HepG2 (cell line): Measurements from ENCODE around the gene PANK4. TPM values are rescaled to one million over a fixed set of nuclear protein-coding genes. Genes with fewer than 3 reads are reported as not detected.
A peak's percentile ranks its signal among the peaks of the same experiment; 100 is the strongest.

Experiments
- BRCA1 ChIP-seq: sonication (generic); formaldehyde crosslinking; IDR thresholded peaks from 2 replicates; pipeline ENCODE4 v1.4.0; 2020; ENCODE audit warnings: missing genetic modification reagents
- CERS6 ChIP-seq: sonication (generic); formaldehyde crosslinking; IDR thresholded peaks from 2 replicates; pipeline ENCODE4 v1.5.0; 2020; ENCODE audit warnings: missing genetic modification reagents
- CHD2 ChIP-seq: IDR thresholded peaks from 2 replicates; pipeline ENCODE4 v1.6.1; 2011; ENCODE audit warnings: low read depth, low read length, improper control_type of control experiment
- DR1 ChIP-seq: sonication (generic); formaldehyde crosslinking; IDR thresholded peaks from 2 replicates; pipeline ENCODE4 v1.8.0; 2021; ENCODE audit warnings: mild to moderate bottlenecking, missing genetic modification reagents, inconsistent platforms
- GABPB1 ChIP-seq: IDR thresholded peaks from 2 replicates; pipeline ENCODE4 v1.6.1; 2016; ENCODE audit warnings: mild to moderate bottlenecking, missing genetic modification reagents, moderate library complexity, missing compliant biosample characterization
- KLF15 ChIP-seq: sonication (generic); formaldehyde crosslinking; IDR thresholded peaks from 2 replicates; pipeline ENCODE4 v1.8.1; 2023; ENCODE audit warnings: borderline replicate concordance, mild to moderate bottlenecking, inconsistent platforms, missing genetic modification reagents, mixed read lengths
- MXI1 ChIP-seq: IDR thresholded peaks from 3 replicates; pipeline ENCODE4 v1.6.1; 2012; ENCODE audit warnings: low read depth, low read length, inconsistent platforms, borderline replicate concordance
- PCBP2 ChIP-seq: fragments of 200-400 bp; formaldehyde crosslinking; optimal IDR thresholded peaks from 2 replicates; pipeline ENCODE3; 2018; ENCODE audit warnings: low read length, low read depth; ENCODE audit not compliant: poor library complexity, severe bottlenecking
- RFX3 ChIP-seq: IDR thresholded peaks from 2 replicates; pipeline ENCODE4 v1.6.1; 2016; ENCODE audit warnings: missing biosample characterization, missing genetic modification reagents
- U2AF1 ChIP-seq: fragments of 200-400 bp; formaldehyde crosslinking; optimal IDR thresholded peaks from 2 replicates; pipeline ENCODE3; 2017; ENCODE audit warnings: mild to moderate bottlenecking, low read depth, low read length
- UBTF ChIP-seq: sonication (generic); formaldehyde crosslinking; IDR thresholded peaks from 2 replicates; pipeline ENCODE4 v1.4.0; 2020; ENCODE audit warnings: mild to moderate bottlenecking, missing genetic modification reagents
- YEATS4 ChIP-seq: sonication (generic); formaldehyde crosslinking; IDR thresholded peaks from 2 replicates; pipeline ENCODE4 v1.4.0; 2020; ENCODE audit warnings: missing genetic modification reagents, borderline replicate concordance
- ZBTB49 ChIP-seq: sonication (generic); formaldehyde crosslinking; IDR thresholded peaks from 2 replicates; pipeline ENCODE4 v1.4.0; 2020; ENCODE audit warnings: missing genetic modification reagents, borderline replicate concordance
- ZNF382 ChIP-seq: sonication (generic); formaldehyde crosslinking; IDR thresholded peaks from 2 replicates; pipeline ENCODE4 v1.5.0; 2020; ENCODE audit warnings: missing genetic modification reagents, mild to moderate bottlenecking, borderline replicate concordance
- ZSCAN9 ChIP-seq: IDR thresholded peaks from 2 replicates; pipeline ENCODE4 v1.6.1; 2016; ENCODE audit warnings: borderline replicate concordance
- polyA plus RNA-seq, 8 experiments: library from polyadenylated mRNA; depleted of rRNA in 3 of 8; stranded (reverse) in 7 of 8; unstranded in 1 of 8; fragments of >200 nt; fragmentation: Illumina TruSeq in 4 of 8; extraction: Trizol in 4 of 8; gene quantifications; 2 replicates each; pipeline versions ENCODE4 v1.2.1 to v1.2.3, GENCODE V29; 2011 to 2016; ENCODE audit warnings: low read depth in 4 of 8, missing spikeins in 1 of 8, mixed read lengths in 1 of 8; ENCODE audit not compliant: insufficient read depth in 1 of 8
- total RNA-seq, 5 experiments: library from RNA; depleted of rRNA; stranded (reverse); fragments of >200 nt; fragmentation: Illumina TruSeq; extraction: Trizol; gene quantifications; 2 replicates each; pipeline ENCODE4 v1.2.3, GENCODE V29; 2016; ENCODE audit warnings: low read depth in 1 of 5
- TF ChIP-seq, protein P1 (sequence below): sonication (generic); formaldehyde crosslinking; IDR thresholded peaks from 2 replicates; pipeline ENCODE4 v1.4.0; 2020; ENCODE audit warnings: missing genetic modification reagents, borderline replicate concordance
- TF ChIP-seq, protein P2 (sequence below): sonication (generic); formaldehyde crosslinking; IDR thresholded peaks from 2 replicates; pipeline ENCODE4 v1.4.0; 2020; ENCODE audit warnings: missing genetic modification reagents

Gene PANK4
- total and polyA plus RNA-seq, 2 of the 13 experiments (the other 11 are each of a cell fraction or from before 2014, with no cell fraction given): 17.4 to 19.3 TPM

DNA sequence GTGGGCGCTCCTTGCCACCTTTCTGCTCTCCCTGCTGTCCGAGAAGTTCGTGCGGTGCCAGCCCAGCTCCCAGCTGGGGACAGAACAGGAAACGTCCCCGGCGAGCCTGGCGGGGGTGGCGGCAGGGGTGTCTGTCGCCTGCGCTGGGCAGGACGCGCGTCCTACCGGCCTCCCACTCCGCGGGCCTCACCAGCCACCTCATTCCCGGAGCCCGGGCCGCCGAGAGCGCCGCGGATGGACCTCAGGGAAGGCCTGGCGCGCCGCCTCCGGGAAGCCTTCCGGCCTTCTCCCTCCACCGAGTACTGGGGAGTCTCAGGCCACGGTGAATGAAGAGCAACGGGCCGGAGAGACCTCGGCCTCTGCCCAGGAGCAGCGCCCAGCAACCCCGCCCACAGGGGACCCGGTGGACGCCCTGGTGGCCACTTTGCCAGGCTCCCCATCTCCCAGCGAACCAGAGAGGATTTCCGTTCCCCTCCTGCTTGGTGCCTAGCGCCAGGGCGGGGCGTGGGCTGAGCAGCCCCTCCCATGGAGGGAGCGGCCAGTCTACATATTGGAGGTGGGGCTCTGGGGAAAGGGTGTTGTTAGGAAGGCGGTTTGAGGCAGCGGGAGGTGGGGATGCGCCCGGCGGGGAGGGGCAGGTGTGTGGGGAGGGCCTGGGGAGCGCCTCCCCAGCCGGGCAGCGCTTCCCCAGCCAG lies 20.3 kb upstream of the PANK4 start (continued):
- TF ChIP-seq, protein P1, sequence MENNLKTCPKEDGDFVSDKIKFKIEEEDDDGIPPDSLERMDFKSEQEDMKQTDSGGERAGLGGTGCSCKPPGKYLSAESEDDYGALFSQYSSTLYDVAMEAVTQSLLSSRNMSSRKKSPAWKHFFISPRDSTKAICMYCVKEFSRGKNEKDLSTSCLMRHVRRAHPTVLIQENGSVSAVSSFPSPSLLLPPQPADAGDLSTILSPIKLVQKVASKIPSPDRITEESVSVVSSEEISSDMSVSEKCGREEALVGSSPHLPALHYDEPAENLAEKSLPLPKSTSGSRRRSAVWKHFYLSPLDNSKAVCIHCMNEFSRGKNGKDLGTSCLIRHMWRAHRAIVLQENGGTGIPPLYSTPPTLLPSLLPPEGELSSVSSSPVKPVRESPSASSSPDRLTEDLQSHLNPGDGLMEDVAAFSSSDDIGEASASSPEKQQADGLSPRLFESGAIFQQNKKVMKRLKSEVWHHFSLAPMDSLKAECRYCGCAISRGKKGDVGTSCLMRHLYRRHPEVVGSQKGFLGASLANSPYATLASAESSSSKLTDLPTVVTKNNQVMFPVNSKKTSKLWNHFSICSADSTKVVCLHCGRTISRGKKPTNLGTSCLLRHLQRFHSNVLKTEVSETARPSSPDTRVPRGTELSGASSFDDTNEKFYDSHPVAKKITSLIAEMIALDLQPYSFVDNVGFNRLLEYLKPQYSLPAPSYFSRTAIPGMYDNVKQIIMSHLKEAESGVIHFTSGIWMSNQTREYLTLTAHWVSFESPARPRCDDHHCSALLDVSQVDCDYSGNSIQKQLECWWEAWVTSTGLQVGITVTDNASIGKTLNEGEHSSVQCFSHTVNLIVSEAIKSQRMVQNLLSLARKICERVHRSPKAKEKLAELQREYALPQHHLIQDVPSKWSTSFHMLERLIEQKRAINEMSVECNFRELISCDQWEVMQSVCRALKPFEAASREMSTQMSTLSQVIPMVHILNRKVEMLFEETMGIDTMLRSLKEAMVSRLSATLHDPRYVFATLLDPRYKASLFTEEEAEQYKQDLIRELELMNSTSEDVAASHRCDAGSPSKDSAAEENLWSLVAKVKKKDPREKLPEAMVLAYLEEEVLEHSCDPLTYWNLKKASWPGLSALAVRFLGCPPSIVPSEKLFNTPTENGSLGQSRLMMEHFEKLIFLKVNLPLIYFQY (CRISPR knock-in tag): no peak
- TF ChIP-seq CERS6 (CRISPR knock-in tag) (no peak), RFX3 (CRISPR knock-in tag) (no peak), U2AF1 (no peak), YEATS4 (peak; percentile 54; the same call in 1 of the 2 replicates), PCBP2 (no peak), KLF15 (CRISPR knock-in tag) (peak; percentile 71; the same call in 1 of the 2 replicates), ZSCAN9 (no peak), DR1 (CRISPR knock-in tag) (no peak), ZBTB49 (CRISPR knock-in tag) (no peak), CHD2 (no peak), UBTF (CRISPR knock-in tag) (peak; percentile 58; the same call in 1 of the 2 replicates), BRCA1 (CRISPR knock-in tag) (no peak), ZNF382 (no peak), GABPB1 (CRISPR knock-in tag) (peak; percentile 67), MXI1 (no peak; the same call in 2 of the 3 replicates)
- TF ChIP-seq, protein P2, sequence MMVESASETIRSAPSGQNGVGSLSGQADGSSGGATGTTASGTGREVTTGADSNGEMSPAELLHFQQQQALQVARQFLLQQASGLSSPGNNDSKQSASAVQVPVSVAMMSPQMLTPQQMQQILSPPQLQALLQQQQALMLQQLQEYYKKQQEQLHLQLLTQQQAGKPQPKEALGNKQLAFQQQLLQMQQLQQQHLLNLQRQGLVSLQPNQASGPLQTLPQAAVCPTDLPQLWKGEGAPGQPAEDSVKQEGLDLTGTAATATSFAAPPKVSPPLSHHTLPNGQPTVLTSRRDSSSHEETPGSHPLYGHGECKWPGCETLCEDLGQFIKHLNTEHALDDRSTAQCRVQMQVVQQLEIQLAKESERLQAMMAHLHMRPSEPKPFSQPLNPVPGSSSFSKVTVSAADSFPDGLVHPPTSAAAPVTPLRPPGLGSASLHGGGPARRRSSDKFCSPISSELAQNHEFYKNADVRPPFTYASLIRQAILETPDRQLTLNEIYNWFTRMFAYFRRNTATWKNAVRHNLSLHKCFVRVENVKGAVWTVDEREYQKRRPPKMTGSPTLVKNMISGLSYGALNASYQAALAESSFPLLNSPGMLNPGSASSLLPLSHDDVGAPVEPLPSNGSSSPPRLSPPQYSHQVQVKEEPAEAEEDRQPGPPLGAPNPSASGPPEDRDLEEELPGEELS (CRISPR knock-in tag): no peak; the same call in 1 of the 2 replicates
